Nephron (organoid): Measurements from ENCODE around the gene NR2E3.

Experiments used
- H3K27ac Mint-ChIP-seq, 3 experiments: 2 replicates each; pipeline ENCODE4 v1.8.0; 2020; ENCODE audit warnings: mixed read lengths in 3 of 3, mild to moderate bottlenecking in 2 of 3, moderate library complexity in 1 of 3
- H3K27me3 Mint-ChIP-seq: 2 replicates; pipeline ENCODE4 v1.8.0; 2021; ENCODE audit warnings: low read depth, mild to moderate bottlenecking, moderate library complexity, mixed read lengths
- H3K36me3 Mint-ChIP-seq: 2 replicates; pipeline ENCODE4 v1.8.0; 2020; ENCODE audit warnings: low read depth, mixed read lengths
- H3K4me1 Mint-ChIP-seq: 2 replicates; pipeline ENCODE4 v1.8.0; 2020; ENCODE audit warnings: mixed read lengths
- H3K4me3 Mint-ChIP-seq, 3 experiments: 2 replicates each; pipeline ENCODE4 v1.8.0; 2020; ENCODE audit warnings: mild to moderate bottlenecking in 3 of 3, mixed read lengths in 3 of 3, moderate library complexity in 2 of 3
- H3K9me3 Mint-ChIP-seq: 2 replicates; pipeline ENCODE4 v1.8.0; 2020; ENCODE audit warnings: mixed read lengths
- CTCF ChIP-seq, 3 experiments: fragments of 200-600 bp; sonication (generic); IDR thresholded peaks; one replicate each; pipeline ENCODE4 v1.5.0; 2021; ENCODE audit warnings: antibody characterized with exemption in 3 of 3; ENCODE audit not compliant: unreplicated experiment in 3 of 3

NR2E3 gene

GRCh38 chr15:71808311-71809020 lies 1.9 kb upstream of the NR2E3 start:
- Mint-ChIP-seq H3K4me3 (peak overlapping the region in 1 of 3 experiments; percentile 42), H3K27me3 (peaks cover 8% of the 10 kb centered on the region), H3K4me1 (peaks cover 59% of the 10 kb centered on the region), H3K27ac (peak overlapping the region in 2 of 3 experiments; percentile 26 to 41), H3K9me3 (no peaks in the 10 kb centered on the region), H3K36me3 (no peaks in the 10 kb centered on the region)
- no peak for TF ChIP-seq CTCF (IDR thresholded peaks at IDR 0.05; ENCODE audit: unreplicated experiment in 3 of 3)

- H3K4me1 Mint-ChIP-seq = peaks cover 59% of the 10 kb centered on the region
- TF ChIP-seq CTCF (IDR thresholded peaks at IDR 0.05; ENCODE audit: unreplicated experiment in 3 of 3) = no peak
- peaks cover 8% of the 10 kb centered on the region for H3K27me3 Mint-ChIP-seq
- H3K9me3 Mint-ChIP-seq = no peaks in the 10 kb centered on the region
- no peaks in the 10 kb centered on the region for H3K36me3 Mint-ChIP-seq
- H3K4me3 Mint-ChIP-seq = no peak overlapping the region
- no peak overlapping the region for H3K27ac Mint-ChIP-seq
Observed at GRCh38 chr15:71809346-71809745, 1.0 kb upstream of the NR2E3 start.

DNA sequence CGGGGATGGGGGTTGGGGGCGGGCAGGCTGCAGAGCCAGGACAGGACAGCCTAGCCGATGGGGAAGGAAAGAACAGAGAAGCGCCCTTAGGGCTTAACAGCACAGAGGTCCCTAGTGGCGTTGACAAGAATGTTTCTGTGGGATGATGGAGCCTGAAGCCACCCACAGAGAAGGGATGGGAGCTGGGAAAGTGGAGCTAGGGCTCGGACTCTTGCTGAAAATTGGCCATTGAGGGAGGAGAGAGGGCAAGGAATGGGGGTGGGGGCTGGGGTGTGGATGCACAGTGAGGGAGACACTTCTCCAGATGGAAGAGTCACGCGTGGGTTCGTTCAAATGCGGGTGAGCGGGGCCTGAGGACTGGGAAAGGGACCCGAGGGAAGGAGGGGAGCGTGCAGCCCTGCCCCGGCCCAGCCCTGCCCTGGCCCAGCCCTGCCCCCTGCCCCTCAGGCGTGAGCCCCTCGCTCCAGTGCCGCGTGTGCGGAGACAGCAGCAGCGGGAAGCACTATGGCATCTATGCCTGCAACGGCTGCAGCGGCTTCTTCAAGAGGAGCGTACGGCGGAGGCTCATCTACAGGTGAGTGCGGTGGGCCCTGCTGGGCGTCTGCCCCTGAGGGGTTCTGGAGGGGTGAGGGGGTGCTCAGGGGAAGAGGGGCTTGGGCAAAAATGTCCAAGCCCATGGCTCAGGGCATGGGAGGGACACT lies 832 bp downstream of the NR2E3 start:
- Mint-ChIP-seq H3K36me3 (peaks cover 4% of the 10 kb centered on the region), H3K4me1 (peaks cover 55% of the 10 kb centered on the region), H3K27ac (no peak overlapping the region), H3K27me3 (peaks cover 8% of the 10 kb centered on the region), H3K4me3 (peak overlapping the region in 1 of 3 experiments; percentile 13), H3K9me3 (no peaks in the 10 kb centered on the region)
- no peak for TF ChIP-seq CTCF (IDR thresholded peaks at IDR 0.05; ENCODE audit: unreplicated experiment in 3 of 3)

GRCh38 chr15:71811752-71812735 lies 1.7 kb downstream of the NR2E3 start:
- TF ChIP-seq CTCF (IDR thresholded peaks at IDR 0.05; ENCODE audit: unreplicated experiment in 3 of 3) = no peak
- H3K4me3 Mint-ChIP-seq = peak overlapping the region in 1 of 3 experiments; percentile 56
- H3K36me3 Mint-ChIP-seq = peaks cover 4% of the 10 kb centered on the region
- H3K4me1 Mint-ChIP-seq = peaks cover 46% of the 10 kb centered on the region
- H3K9me3 Mint-ChIP-seq = no peaks in the 10 kb centered on the region
- H3K27ac Mint-ChIP-seq = peak overlapping the region in 1 of 3 experiments; percentile 42
- peaks cover 5% of the 10 kb centered on the region for H3K27me3 Mint-ChIP-seq

GRCh38 chr15:71812966-71813722 lies 2.8 kb downstream of the NR2E3 start:
- H3K27ac Mint-ChIP-seq = no peak overlapping the region
- peaks cover 13% of the 10 kb centered on the region for H3K36me3 Mint-ChIP-seq
- H3K9me3 Mint-ChIP-seq = no peaks in the 10 kb centered on the region
- no peak for TF ChIP-seq CTCF (IDR thresholded peaks at IDR 0.05; ENCODE audit: unreplicated experiment in 3 of 3)
- peak overlapping the region in 1 of 3 experiments; percentile 56 for H3K4me3 Mint-ChIP-seq
- peaks cover 35% of the 10 kb centered on the region for H3K4me1 Mint-ChIP-seq
- H3K27me3 Mint-ChIP-seq = peaks cover 5% of the 10 kb centered on the region
